ENCODE measurements around the gene MYPOP. TPM values are rescaled to one million over a fixed set of nuclear protein-coding genes. Genes with fewer than 3 reads are reported as not detected.

MYPOP gene
- total RNA-seq, 1 experiment from 2014 or later, result 2.5 TPM

- Histone ChIP-seq H3K4me3 (0 out of 2 replicates have a peak overlapping the region, but pooled peaks have one; percentile 7), H3K4me1 (peaks cover 27% of the 10 kb centered on the region), H3K36me3 (peaks cover 4% of the 10 kb centered on the region; the same call in 1 of the 2 replicates), H3K9me3 (replicated peaks) (no peaks in the 10 kb centered on the region), H3K27me3 (no peaks in the 10 kb centered on the region), H3K27ac (peak overlapping the region; percentile 41)
- DNase-seq, result peak; percentile 70 to 71
Measured at GRCh38 chr19:45882652-45883585, 19.5 kb downstream of the MYPOP start.

- DNase-seq, result peak; percentile 56 to 62
- Histone ChIP-seq H3K4me3 (no peak overlapping the region), H3K27ac (peak overlapping the region; percentile 41), H3K27me3 (no peaks in the 10 kb centered on the region), H3K9me3 (replicated peaks) (no peaks in the 10 kb centered on the region), H3K36me3 (peaks cover 4% of the 10 kb centered on the region; the same call in 1 of the 2 replicates), H3K4me1 (peaks cover 30% of the 10 kb centered on the region)
Measured at GRCh38 chr19:45881909-45882528, 20.4 kb downstream of the MYPOP start.

- peaks cover 4% of the 10 kb centered on the region; the same call in 1 of the 2 replicates for H3K36me3 ChIP-seq
- H3K27ac ChIP-seq, result peak overlapping the region; percentile 41
- no peaks in the 10 kb centered on the region for H3K9me3 ChIP-seq (replicated peaks)
- no peak overlapping the region for H3K4me3 ChIP-seq
- DNase-seq, result no peak
- H3K27me3 ChIP-seq, result no peaks in the 10 kb centered on the region
- H3K4me1 ChIP-seq, result peaks cover 31% of the 10 kb centered on the region
Measured at GRCh38 chr19:45881082-45881908, 21.1 kb downstream of the MYPOP start.

GRCh38 chr19:45879971-45880370 lies 22.4 kb downstream of the MYPOP start:
- Histone ChIP-seq H3K4me3 (no peak overlapping the region), H3K9me3 (replicated peaks) (no peaks in the 10 kb centered on the region), H3K27ac (no peak overlapping the region), H3K27me3 (no peaks in the 10 kb centered on the region), H3K4me1 (peaks cover 32% of the 10 kb centered on the region), H3K36me3 (peaks cover 4% of the 10 kb centered on the region; the same call in 1 of the 2 replicates)
- DNase-seq, result no peak

GRCh38 chr19:45879055-45879454 lies 23.4 kb downstream of the MYPOP start:
- DNase-seq, result no peak
- no peaks in the 10 kb centered on the region for H3K27me3 ChIP-seq
- H3K27ac ChIP-seq, result no peak overlapping the region
- H3K36me3 ChIP-seq, result peaks cover 4% of the 10 kb centered on the region; the same call in 1 of the 2 replicates
- H3K9me3 ChIP-seq (replicated peaks), result no peaks in the 10 kb centered on the region
- H3K4me3 ChIP-seq, result no peak overlapping the region
- peaks cover 30% of the 10 kb centered on the region for H3K4me1 ChIP-seq

- Histone ChIP-seq H3K36me3 (no peaks in the 10 kb centered on the region), H3K27ac (no peak overlapping the region), H3K27me3 (no peaks in the 10 kb centered on the region), H3K4me1 (peaks cover 29% of the 10 kb centered on the region), H3K9me3 (replicated peaks) (no peaks in the 10 kb centered on the region), H3K4me3 (no peak overlapping the region)
- DNase-seq, result no peak
Measured at GRCh38 chr19:45878043-45878794, 24.2 kb downstream of the MYPOP start.

- peak; percentile 80 for DNase-seq
- H3K27me3 ChIP-seq, result no peaks in the 10 kb centered on the region
- peak overlapping the region; percentile 60 for H3K27ac ChIP-seq
- no peaks in the 10 kb centered on the region for H3K36me3 ChIP-seq
- H3K9me3 ChIP-seq (replicated peaks), result no peaks in the 10 kb centered on the region
- H3K4me3 ChIP-seq, result peak overlapping the region; percentile 56
- H3K4me1 ChIP-seq, result peaks cover 13% of the 10 kb centered on the region
Measured at GRCh38 chr19:45876411-45877197, 25.8 kb downstream of the MYPOP start.

- Histone ChIP-seq H3K27ac (peak overlapping the region; percentile 60), H3K4me1 (peaks cover 8% of the 10 kb centered on the region; the same call in 1 of the 2 replicates)
Measured at GRCh38 chr19:45876161-45876410, 26.3 kb downstream of the MYPOP start.

GRCh38 chr19:45874620-45874966 lies 27.8 kb downstream of the MYPOP start:
- no peaks in the 10 kb centered on the region for H3K27me3 ChIP-seq
- no peaks in the 10 kb centered on the region for H3K9me3 ChIP-seq (replicated peaks)
- H3K4me1 ChIP-seq, result peaks cover 7% of the 10 kb centered on the region; the same call in 1 of the 2 replicates
- no peak overlapping the region for H3K4me3 ChIP-seq
- no peak overlapping the region for H3K27ac ChIP-seq
- no peaks in the 10 kb centered on the region for H3K36me3 ChIP-seq
- DNase-seq, result no peak

More at GRCh38 chr19:45876161-45876410, 26.3 kb downstream of the MYPOP start:
- no peak for DNase-seq
- Histone ChIP-seq H3K36me3 (no peaks in the 10 kb centered on the region), H3K27me3 (no peaks in the 10 kb centered on the region), H3K9me3 (replicated peaks) (no peaks in the 10 kb centered on the region), H3K4me3 (peak overlapping the region; percentile 56)

GRCh38 chr19:45873219-45873772 lies 29.1 kb downstream of the MYPOP start:
- DNase-seq, result no peak
- no peaks in the 10 kb centered on the region for H3K36me3 ChIP-seq
- no peak overlapping the region for H3K27ac ChIP-seq

GRCh38 chr19:45872095-45872919 lies 30.1 kb downstream of the MYPOP start:
- DNase-seq, result no peak
- H3K27me3 ChIP-seq, result no peaks in the 10 kb centered on the region; the same call in 1 of the 2 replicates
- H3K9me3 ChIP-seq (replicated peaks), result no peaks in the 10 kb centered on the region
- peaks cover 7% of the 10 kb centered on the region; the same call in 1 of the 2 replicates for H3K4me1 ChIP-seq
- no peaks in the 10 kb centered on the region for H3K36me3 ChIP-seq
- no peak overlapping the region for H3K27ac ChIP-seq
- H3K4me3 ChIP-seq, result no peak overlapping the region

More at GRCh38 chr19:45873219-45873772, 29.1 kb downstream of the MYPOP start:
- H3K27me3 ChIP-seq, result no peaks in the 10 kb centered on the region
- H3K9me3 ChIP-seq (replicated peaks), result no peaks in the 10 kb centered on the region
- H3K4me3 ChIP-seq, result no peak overlapping the region
- peaks cover 7% of the 10 kb centered on the region; the same call in 1 of the 2 replicates for H3K4me1 ChIP-seq

GRCh38 chr19:45870798-45871197 lies 31.6 kb downstream of the MYPOP start:
- H3K4me1 ChIP-seq, result no peaks in the 10 kb centered on the region
- no peak for DNase-seq
- H3K27ac ChIP-seq, result no peak overlapping the region
- H3K27me3 ChIP-seq, result peaks cover 4% of the 10 kb centered on the region; the same call in 1 of the 2 replicates
- H3K4me3 ChIP-seq, result no peak overlapping the region
- H3K9me3 ChIP-seq (replicated peaks), result no peaks in the 10 kb centered on the region
- no peaks in the 10 kb centered on the region for H3K36me3 ChIP-seq
